H1 (cell line): ENCODE data around the gene MYO16.

Source experiments
- CEBPB ChIP-seq: IDR thresholded peaks from 2 replicates; pipeline ENCODE4 v1.6.1; 2012; ENCODE audit warnings: low read depth, low read length
- CHD1 ChIP-seq: IDR thresholded peaks from 2 replicates; pipeline ENCODE4 v1.6.1; 2012; ENCODE audit warnings: low read depth, low read length, improper control_type of control experiment
- EP300 ChIP-seq, 2 experiments: IDR thresholded peaks; 1 replicate in 1 of 2; 2 replicates in 1 of 2; pipeline ENCODE4 v1.6.1; 2011 to 2012; ENCODE audit warnings: low read depth in 2 of 2, low read length in 2 of 2, mild to moderate bottlenecking in 2 of 2, borderline replicate concordance in 1 of 2, inconsistent platforms in 1 of 2, moderate library complexity in 1 of 2
- KDM1A ChIP-seq: fragments of 200-600, 300-600 bp; sonication (generic); IDR thresholded peaks from 2 replicates; pipeline ENCODE4 v1.7.1; 2016; ENCODE audit warnings: mild to moderate bottlenecking, low read length, borderline replicate concordance
- POLR2A ChIP-seq, 2 experiments: IDR thresholded peaks; 1 replicate in 1 of 2; 2 replicates in 1 of 2; pipeline ENCODE4 v1.6.1; 2011; ENCODE audit warnings: low read depth in 2 of 2, low read length in 2 of 2, mild to moderate bottlenecking in 2 of 2; ENCODE audit errors: control extremely low read depth in 1 of 2
- POLR2AphosphoS5 ChIP-seq: IDR thresholded peaks from 2 replicates; pipeline ENCODE4 v1.6.1; 2011; ENCODE audit warnings: low read depth, low read length
- RAD21 ChIP-seq, 2 experiments: IDR thresholded peaks in 1 of 2; conservative IDR thresholded peaks in 1 of 2; 2 replicates each; pipeline ENCODE4 v1.6.1; 2011; ENCODE audit warnings: low read depth in 2 of 2, low read length in 2 of 2, improper control_type of control experiment in 1 of 2, inconsistent platforms in 1 of 2, mild to moderate bottlenecking in 1 of 2, moderate library complexity in 1 of 2
- SIN3A ChIP-seq, 2 experiments: IDR thresholded peaks in 1 of 2; conservative IDR thresholded peaks in 1 of 2; 2 replicates each; pipeline ENCODE4 v1.6.1; 2011 to 2012; ENCODE audit warnings: low read length in 2 of 2, improper control_type of control experiment in 1 of 2, low read depth in 1 of 2, mild to moderate bottlenecking in 1 of 2
- SIX5 ChIP-seq: IDR thresholded peaks from 2 replicates; pipeline ENCODE4 v1.6.1; 2011; ENCODE audit warnings: mild to moderate bottlenecking, low read depth, low read length
- TBP ChIP-seq: IDR thresholded peaks from 2 replicates; pipeline ENCODE4 v1.6.1; 2011; ENCODE audit warnings: low read depth, low read length, improper control_type of control experiment
- YY1 ChIP-seq: IDR thresholded peaks from 2 replicates; pipeline ENCODE4 v1.6.1; 2011; ENCODE audit warnings: low read depth, mild to moderate bottlenecking, low read length
- ZNF274 ChIP-seq: IDR thresholded peaks from 2 replicates; pipeline ENCODE4 v1.7.0; 2012; ENCODE audit warnings: low read length, borderline replicate concordance; ENCODE audit errors: extremely low read depth
- TF ChIP-seq, protein P1 (sequence below), 3 experiments: IDR thresholded peaks; 1 replicate in 2 of 3; 2 replicates in 1 of 3; pipeline versions ENCODE4 v1.5.1 to v1.6.1; 2011; ENCODE audit warnings: low read length in 3 of 3, mild to moderate bottlenecking in 3 of 3, inconsistent platforms in 2 of 3, low read depth in 1 of 3, moderate library complexity in 1 of 3; ENCODE audit not compliant: insufficient read depth in 1 of 3; ENCODE audit errors: control extremely low read depth in 1 of 3
- TF ChIP-seq, protein P2 (sequence below): IDR thresholded peaks from 2 replicates; pipeline ENCODE4 v1.6.1; 2012; ENCODE audit warnings: low read length, inconsistent platforms

DNA sequence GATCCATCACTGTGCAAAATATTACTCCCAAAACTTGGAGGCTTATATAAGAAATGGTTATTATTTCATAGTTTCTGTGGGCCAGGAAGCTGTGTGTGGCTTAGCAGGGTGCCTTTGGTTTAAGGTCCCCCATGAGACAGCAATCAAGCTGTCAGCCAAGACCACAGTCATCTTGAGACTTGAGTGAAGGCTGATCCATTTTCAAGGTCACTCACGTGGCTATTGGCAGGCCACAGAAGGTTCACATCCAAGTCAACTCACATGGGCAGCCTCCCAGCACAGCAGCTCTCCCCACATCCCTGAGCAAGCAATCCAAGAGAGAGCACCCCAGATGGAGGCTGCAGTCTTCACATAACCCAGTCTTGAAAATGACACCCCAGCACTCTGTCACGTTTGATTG, 537.4 kb downstream of the MYO16 start:
- TF ChIP-seq TBP (no peak), SIX5 (no peak), POLR2A (IDR thresholded peaks at IDR 0.05; ENCODE audit: control extremely low read depth in 1 of 2, low read depth in 2 of 2, low read length in 2 of 2) (no peak), YY1 (no peak), ZNF274 (no peak), RAD21 (IDR thresholded peaks at IDR 0.05 in 1 of 2, conservative IDR thresholded peaks at IDR 0.05 in 1 of 2; ENCODE audit: low read depth in 2 of 2, low read length in 2 of 2) (no peak), SIN3A (conservative IDR thresholded peaks at IDR 0.05 in 1 of 2, IDR thresholded peaks at IDR 0.05 in 1 of 2; ENCODE audit: low read depth in 1 of 2, low read length in 2 of 2) (no peak), CEBPB (no peak), POLR2AphosphoS5 (no peak), CHD1 (no peak), KDM1A (no peak), EP300 (IDR thresholded peaks at IDR 0.05; ENCODE audit: borderline replicate concordance in 1 of 2, low read depth in 2 of 2, low read length in 2 of 2) (no peak)
- TF ChIP-seq, protein P1, sequence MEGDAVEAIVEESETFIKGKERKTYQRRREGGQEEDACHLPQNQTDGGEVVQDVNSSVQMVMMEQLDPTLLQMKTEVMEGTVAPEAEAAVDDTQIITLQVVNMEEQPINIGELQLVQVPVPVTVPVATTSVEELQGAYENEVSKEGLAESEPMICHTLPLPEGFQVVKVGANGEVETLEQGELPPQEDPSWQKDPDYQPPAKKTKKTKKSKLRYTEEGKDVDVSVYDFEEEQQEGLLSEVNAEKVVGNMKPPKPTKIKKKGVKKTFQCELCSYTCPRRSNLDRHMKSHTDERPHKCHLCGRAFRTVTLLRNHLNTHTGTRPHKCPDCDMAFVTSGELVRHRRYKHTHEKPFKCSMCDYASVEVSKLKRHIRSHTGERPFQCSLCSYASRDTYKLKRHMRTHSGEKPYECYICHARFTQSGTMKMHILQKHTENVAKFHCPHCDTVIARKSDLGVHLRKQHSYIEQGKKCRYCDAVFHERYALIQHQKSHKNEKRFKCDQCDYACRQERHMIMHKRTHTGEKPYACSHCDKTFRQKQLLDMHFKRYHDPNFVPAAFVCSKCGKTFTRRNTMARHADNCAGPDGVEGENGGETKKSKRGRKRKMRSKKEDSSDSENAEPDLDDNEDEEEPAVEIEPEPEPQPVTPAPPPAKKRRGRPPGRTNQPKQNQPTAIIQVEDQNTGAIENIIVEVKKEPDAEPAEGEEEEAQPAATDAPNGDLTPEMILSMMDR (IDR thresholded peaks at IDR 0.05; ENCODE audit: control extremely low read depth in 1 of 3, insufficient read depth in 1 of 3, low read depth in 1 of 3, low read length in 3 of 3): no peak
- TF ChIP-seq, protein P2, sequence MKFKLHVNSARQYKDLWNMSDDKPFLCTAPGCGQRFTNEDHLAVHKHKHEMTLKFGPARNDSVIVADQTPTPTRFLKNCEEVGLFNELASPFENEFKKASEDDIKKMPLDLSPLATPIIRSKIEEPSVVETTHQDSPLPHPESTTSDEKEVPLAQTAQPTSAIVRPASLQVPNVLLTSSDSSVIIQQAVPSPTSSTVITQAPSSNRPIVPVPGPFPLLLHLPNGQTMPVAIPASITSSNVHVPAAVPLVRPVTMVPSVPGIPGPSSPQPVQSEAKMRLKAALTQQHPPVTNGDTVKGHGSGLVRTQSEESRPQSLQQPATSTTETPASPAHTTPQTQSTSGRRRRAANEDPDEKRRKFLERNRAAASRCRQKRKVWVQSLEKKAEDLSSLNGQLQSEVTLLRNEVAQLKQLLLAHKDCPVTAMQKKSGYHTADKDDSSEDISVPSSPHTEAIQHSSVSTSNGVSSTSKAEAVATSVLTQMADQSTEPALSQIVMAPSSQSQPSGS: no peak
